ENCODE results near the gene NET1. TPM values are rescaled to one million over a fixed set of nuclear protein-coding genes. Genes with fewer than 3 reads are reported as not detected.

The NET1 gene
- total and polyA plus RNA-seq, 2 donors (not counting 3 experiments of a cell fraction or from before 2014, with no cell fraction given): 14.4 to 46.3 TPM

DNA sequence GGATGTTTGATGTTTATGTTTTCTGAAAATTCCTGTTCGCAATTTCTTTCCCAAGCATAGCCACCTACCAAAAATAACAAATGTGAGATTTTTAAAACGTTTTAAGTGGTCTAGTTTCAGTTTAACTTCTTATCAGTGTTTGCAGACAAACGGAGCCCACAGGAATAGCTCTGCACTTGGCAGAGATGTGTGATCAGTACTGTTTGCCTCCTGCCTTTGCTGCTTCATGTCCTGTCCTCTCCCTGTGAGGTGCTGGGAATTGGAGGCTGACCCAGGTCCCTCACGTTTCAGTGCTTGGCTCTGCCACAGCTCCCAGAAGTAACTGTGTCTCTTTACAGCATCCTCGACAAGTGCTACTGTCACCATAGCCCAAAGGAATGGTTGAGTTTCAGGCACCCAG, 46.4 kb upstream of the NET1 start:
- TF ChIP-seq FOS (IDR thresholded peaks at IDR 0.05; ENCODE audit: borderline replicate concordance, insufficient read depth, low read length) (no peak), POLR2A (IDR thresholded peaks at IDR 0.05; ENCODE audit: low read depth, low read length) (no peak), MYC (IDR thresholded peaks at IDR 0.05; ENCODE audit: low read depth, low read length) (no peak), JUN (IDR thresholded peaks at IDR 0.05; ENCODE audit: borderline replicate concordance, insufficient read depth, insufficient read length, low read depth) (no peak), POLR2AphosphoS5 (IDR thresholded peaks at IDR 0.05; ENCODE audit: insufficient read depth, low read depth, low read length) (no peak), GATA2 (IDR thresholded peaks at IDR 0.05; ENCODE audit: insufficient read depth, insufficient read length, low read depth, low read length) (no peak)
- TF ChIP-seq, protein P1, sequence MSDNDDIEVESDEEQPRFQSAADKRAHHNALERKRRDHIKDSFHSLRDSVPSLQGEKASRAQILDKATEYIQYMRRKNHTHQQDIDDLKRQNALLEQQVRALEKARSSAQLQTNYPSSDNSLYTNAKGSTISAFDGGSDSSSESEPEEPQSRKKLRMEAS (IDR thresholded peaks at IDR 0.05; ENCODE audit: insufficient read depth, insufficient read length): no peak
- TF ChIP-seq, protein P2, sequence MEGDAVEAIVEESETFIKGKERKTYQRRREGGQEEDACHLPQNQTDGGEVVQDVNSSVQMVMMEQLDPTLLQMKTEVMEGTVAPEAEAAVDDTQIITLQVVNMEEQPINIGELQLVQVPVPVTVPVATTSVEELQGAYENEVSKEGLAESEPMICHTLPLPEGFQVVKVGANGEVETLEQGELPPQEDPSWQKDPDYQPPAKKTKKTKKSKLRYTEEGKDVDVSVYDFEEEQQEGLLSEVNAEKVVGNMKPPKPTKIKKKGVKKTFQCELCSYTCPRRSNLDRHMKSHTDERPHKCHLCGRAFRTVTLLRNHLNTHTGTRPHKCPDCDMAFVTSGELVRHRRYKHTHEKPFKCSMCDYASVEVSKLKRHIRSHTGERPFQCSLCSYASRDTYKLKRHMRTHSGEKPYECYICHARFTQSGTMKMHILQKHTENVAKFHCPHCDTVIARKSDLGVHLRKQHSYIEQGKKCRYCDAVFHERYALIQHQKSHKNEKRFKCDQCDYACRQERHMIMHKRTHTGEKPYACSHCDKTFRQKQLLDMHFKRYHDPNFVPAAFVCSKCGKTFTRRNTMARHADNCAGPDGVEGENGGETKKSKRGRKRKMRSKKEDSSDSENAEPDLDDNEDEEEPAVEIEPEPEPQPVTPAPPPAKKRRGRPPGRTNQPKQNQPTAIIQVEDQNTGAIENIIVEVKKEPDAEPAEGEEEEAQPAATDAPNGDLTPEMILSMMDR (IDR thresholded peaks at IDR 0.05; ENCODE audit: extremely low read depth in 1 of 2, insufficient read depth in 1 of 2, low read depth in 1 of 2, low read length in 2 of 2): no peak

More for the DNA sequence above, 46.4 kb upstream of the NET1 start:
- no peaks in the 10 kb centered on the region for H4K20me1 ChIP-seq (replicated peaks; ENCODE audit: control insufficient read depth, extremely low read depth, insufficient read depth, low read length)
- H2AFZ ChIP-seq (ENCODE audit: low read depth, low read length): no peak overlapping the region
- intact Hi-C loops (cut with micrococcal nuclease) (no loop called here), dilution Hi-C loops (cut with MboI; ENCODE audit: extremely low pct_ligation_motif_present, low sequenced_read_pairs) (no loop called here)
- CTCF ChIA-PET: no interaction called here
- H3K9ac ChIP-seq (replicated peaks; ENCODE audit: extremely low read depth, insufficient read depth, low read length): no peak overlapping the region
- H3K27ac ChIP-seq (ENCODE audit: insufficient read depth, low read depth, low read length): no peak overlapping the region
- no peak overlapping the region for H3K4me2 ChIP-seq (ENCODE audit: insufficient read depth, low read length)
- no peaks in the 10 kb centered on the region for H3K4me1 ChIP-seq (ENCODE audit: control insufficient read depth, extremely low read depth, insufficient read depth, low read length)
- POLR2A ChIA-PET: no interaction called here
- H3K36me3 ChIP-seq (ENCODE audit: control insufficient read depth in 2 of 2, extremely low read depth in 1 of 2, insufficient read depth in 2 of 2, low read length in 2 of 2): no peaks in the 10 kb centered on the region
- no peaks in the 10 kb centered on the region for H3K79me2 ChIP-seq (ENCODE audit: control insufficient read depth, insufficient read depth, low read length)
- DNase-seq (ENCODE audit: low read depth, low spot score) (no peak), FAIRE-seq (no peak)
- BruUV-seq (replicated peaks): no TSS peak
- peaks cover 2 to 4% of the 10 kb centered on the region in 2 experiments for H3K27me3 ChIP-seq (ENCODE audit: control insufficient read depth in 2 of 2, insufficient read depth in 2 of 2, low read length in 2 of 2)
- H3K9me3 ChIP-seq (replicated peaks; ENCODE audit: control insufficient read depth, insufficient read depth, low read length): no peaks in the 10 kb centered on the region
- H3K9me1 ChIP-seq (replicated peaks; ENCODE audit: control insufficient read depth, extremely low read depth, insufficient read depth, low read length): no peaks in the 10 kb centered on the region
- no peak overlapping the region for H3K4me3 ChIP-seq (replicated peaks in 1 of 3; ENCODE audit: insufficient read depth in 1 of 3, low read depth in 1 of 3, low read length in 3 of 3)
